GM23338 (cell line): ENCODE data around the gene TMPRSS9. TPM values are rescaled to one million over a fixed set of nuclear protein-coding genes. Genes with fewer than 3 reads are reported as not detected.
A peak's percentile ranks its signal among the peaks of the same experiment; 100 is the strongest.

Source experiments
- ATAC-seq: fragments of 200-7000 bp; cut with Tn5 transposase; 3 replicates; pipeline ENCODE4 v1.9.1; 2020
- DNase-seq: peaks from one replicate; pipeline ENCODE4 v3.0.0-alpha.2; 2015; ENCODE audit warnings: low spot score
- H2AFZ ChIP-seq: fragments of 200-600 bp; sonication (generic); 2 replicates; pipeline ENCODE4 v1.8.0; 2016; ENCODE audit warnings: antibody characterized with exemption, mild to moderate bottlenecking, moderate library complexity
- H3F3A ChIP-seq: fragments of 200-600 bp; sonication (generic); replicated peaks from 2 replicates; pipeline ENCODE4 v1.8.0; 2017; ENCODE audit warnings: antibody characterized with exemption, mixed run types, low read depth
- H3K27ac ChIP-seq: fragments of 200-600 bp; sonication (generic); 2 replicates; pipeline ENCODE4 v1.6.1; 2016; ENCODE audit warnings: low read depth
- H3K27me3 ChIP-seq: fragments of 200-600 bp; sonication (generic); 2 replicates; pipeline ENCODE4 v1.8.0; 2016; ENCODE audit warnings: mild to moderate bottlenecking, mixed run types, moderate library complexity; ENCODE audit not compliant: insufficient read depth
- H3K36me3 ChIP-seq: fragments of 200-600 bp; sonication (generic); 2 replicates; pipeline ENCODE4 v1.8.0; 2016; ENCODE audit warnings: mild to moderate bottlenecking; ENCODE audit not compliant: insufficient read depth
- H3K4me1 ChIP-seq: fragments of 200-600 bp; sonication (generic); 2 replicates; pipeline ENCODE4 v1.8.0; 2016; ENCODE audit warnings: mild to moderate bottlenecking, moderate library complexity; ENCODE audit not compliant: insufficient read depth
- H3K4me2 ChIP-seq: fragments of 200-600 bp; sonication (generic); 2 replicates; pipeline ENCODE4 v1.7.1; 2017; ENCODE audit warnings: mixed run types
- H3K4me3 ChIP-seq: fragments of 200-600 bp; sonication (generic); 2 replicates; pipeline ENCODE4 v1.6.1; 2016; ENCODE audit warnings: mixed run types
- H3K79me2 ChIP-seq: fragments of 200-600 bp; sonication (generic); replicated peaks from 2 replicates; pipeline ENCODE4 v1.8.0; 2017; ENCODE audit warnings: mild to moderate bottlenecking; ENCODE audit not compliant: insufficient read depth
- H3K9me2 ChIP-seq: fragments of 200-600 bp; sonication (generic); 2 replicates; pipeline ENCODE4 v1.8.0; 2017; ENCODE audit not compliant: insufficient read depth
- H4K20me1 ChIP-seq: fragments of 200-600 bp; sonication (generic); replicated peaks from 2 replicates; pipeline ENCODE4 v1.8.0; 2017; ENCODE audit warnings: mild to moderate bottlenecking; ENCODE audit not compliant: insufficient read depth
- H3K27ac Mint-ChIP-seq: 2 replicates; pipeline ENCODE4 v1.8.0; 2020; ENCODE audit warnings: inconsistent platforms, mild to moderate bottlenecking, moderate library complexity, mixed read lengths
- H3K27me3 Mint-ChIP-seq: 3 replicates; pipeline ENCODE4 v1.8.0; 2022; ENCODE audit warnings: low read depth, mild to moderate bottlenecking, moderate library complexity, mixed read lengths, inconsistent platforms; ENCODE audit not compliant: insufficient read depth, poor library complexity
- H3K36me3 Mint-ChIP-seq: 3 replicates; pipeline ENCODE4 v1.8.0; 2021; ENCODE audit warnings: low read depth, mild to moderate bottlenecking, inconsistent platforms, moderate library complexity, mixed read lengths
- H3K4me1 Mint-ChIP-seq: 3 replicates; pipeline ENCODE4 v1.8.0; 2020; ENCODE audit warnings: mild to moderate bottlenecking, inconsistent platforms, mixed read lengths
- H3K4me3 Mint-ChIP-seq: 3 replicates; pipeline ENCODE4 v1.8.0; 2021; ENCODE audit warnings: moderate library complexity, mild to moderate bottlenecking, inconsistent platforms, mixed read lengths
- H3K9me3 Mint-ChIP-seq: 3 replicates; pipeline ENCODE4 v1.8.0; 2020; ENCODE audit warnings: moderate library complexity, mild to moderate bottlenecking, inconsistent platforms, mixed read lengths
- CREB1 ChIP-seq: fragments of 250-450 bp; sonication (Bioruptor Pico); IDR thresholded peaks from 2 replicates; pipeline ENCODE4 v1.5.0; 2020; ENCODE audit warnings: low read depth, mild to moderate bottlenecking, moderate library complexity
- EZH2 ChIP-seq: fragments of 200-600 bp; sonication (generic); IDR thresholded peaks from one replicate; pipeline ENCODE4 v1.8.0; 2017; ENCODE audit warnings: antibody characterized with exemption, mild to moderate bottlenecking, low read depth; ENCODE audit not compliant: unreplicated experiment
- EZH2phosphoT487 ChIP-seq: fragments of 200-600 bp; sonication (generic); IDR thresholded peaks from one replicate; pipeline ENCODE4 v1.8.1; 2018; ENCODE audit warnings: antibody characterized with exemption; ENCODE audit not compliant: unreplicated experiment
- JUNB ChIP-seq: IDR thresholded peaks from one replicate; pipeline ENCODE4 v1.6.1; 2016; ENCODE audit warnings: antibody characterized with exemption; ENCODE audit not compliant: unreplicated experiment
- NANOG ChIP-seq: IDR thresholded peaks from 2 replicates; pipeline ENCODE4 v1.6.1; 2016; ENCODE audit warnings: antibody characterized with exemption, borderline replicate concordance
- POLR2AphosphoS5 ChIP-seq: IDR thresholded peaks from 2 replicates; pipeline ENCODE4 v1.6.1; 2016; ENCODE audit warnings: antibody characterized with exemption, low read depth
- STAT1 ChIP-seq: IDR thresholded peaks from one replicate; pipeline ENCODE4 v1.6.1; 2016; ENCODE audit warnings: antibody characterized with exemption; ENCODE audit not compliant: unreplicated experiment
- ZNF114 ChIP-seq: fragments of 250-450 bp; sonication (Bioruptor Pico); IDR thresholded peaks from 2 replicates; pipeline ENCODE4 v1.5.0; 2020; ENCODE audit warnings: mild to moderate bottlenecking, moderate library complexity
- polyA plus RNA-seq: library from polyadenylated mRNA; unstranded; fragments of >200 nt; fragmentation: Nextera tagmentation; extraction: Ambion mirVana; gene quantifications from 2 replicates; pipeline ENCODE4 v1.2.1, GENCODE V29; 2016
- total RNA-seq: library from RNA; depleted of rRNA; stranded (reverse); fragments of >200 nt; shearing (Covaris generic); gene quantifications from 2 replicates; pipeline ENCODE4 v1.2.3, GENCODE V29; 2014
- TF ChIP-seq, protein P1 (sequence below): IDR thresholded peaks from one replicate; pipeline ENCODE4 v1.6.1; 2018; ENCODE audit warnings: antibody characterized with exemption; ENCODE audit not compliant: unreplicated experiment
- TF ChIP-seq, protein P2 (sequence below), 2 experiments: fragments of 200-600 bp in 1 of 2; sonication (generic) in 1 of 2; conservative IDR thresholded peaks; 2 replicates each; pipeline versions ENCODE4 v1.5.1 to v1.6.1; 2016 to 2017; ENCODE audit warnings: antibody characterized with exemption in 2 of 2, low read depth in 2 of 2, mild to moderate bottlenecking in 2 of 2, moderate library complexity in 1 of 2
- TF ChIP-seq, protein P3 (sequence below): fragments of 250-450 bp; sonication (Bioruptor Pico); IDR thresholded peaks from 2 replicates; pipeline ENCODE4 v1.5.0; 2020; ENCODE audit warnings: mild to moderate bottlenecking, moderate library complexity

TMPRSS9 gene
- total and polyA plus RNA-seq, 2 experiments from 2014 or later = 0.05 to 0.28 TPM

- no peaks in the 10 kb centered on the region for H3K9me2 ChIP-seq
- H4K20me1 ChIP-seq = peaks cover 10% of the 10 kb centered on the region; the same call in 1 of the 2 replicates
- no peak overlapping the region for H2AFZ ChIP-seq
- no peak overlapping the region for H3K4me2 ChIP-seq
- TF ChIP-seq ZNF114 (CRISPR knock-in tag) = no peak
- TF ChIP-seq STAT1 = no peak
- TF ChIP-seq, protein P1, sequence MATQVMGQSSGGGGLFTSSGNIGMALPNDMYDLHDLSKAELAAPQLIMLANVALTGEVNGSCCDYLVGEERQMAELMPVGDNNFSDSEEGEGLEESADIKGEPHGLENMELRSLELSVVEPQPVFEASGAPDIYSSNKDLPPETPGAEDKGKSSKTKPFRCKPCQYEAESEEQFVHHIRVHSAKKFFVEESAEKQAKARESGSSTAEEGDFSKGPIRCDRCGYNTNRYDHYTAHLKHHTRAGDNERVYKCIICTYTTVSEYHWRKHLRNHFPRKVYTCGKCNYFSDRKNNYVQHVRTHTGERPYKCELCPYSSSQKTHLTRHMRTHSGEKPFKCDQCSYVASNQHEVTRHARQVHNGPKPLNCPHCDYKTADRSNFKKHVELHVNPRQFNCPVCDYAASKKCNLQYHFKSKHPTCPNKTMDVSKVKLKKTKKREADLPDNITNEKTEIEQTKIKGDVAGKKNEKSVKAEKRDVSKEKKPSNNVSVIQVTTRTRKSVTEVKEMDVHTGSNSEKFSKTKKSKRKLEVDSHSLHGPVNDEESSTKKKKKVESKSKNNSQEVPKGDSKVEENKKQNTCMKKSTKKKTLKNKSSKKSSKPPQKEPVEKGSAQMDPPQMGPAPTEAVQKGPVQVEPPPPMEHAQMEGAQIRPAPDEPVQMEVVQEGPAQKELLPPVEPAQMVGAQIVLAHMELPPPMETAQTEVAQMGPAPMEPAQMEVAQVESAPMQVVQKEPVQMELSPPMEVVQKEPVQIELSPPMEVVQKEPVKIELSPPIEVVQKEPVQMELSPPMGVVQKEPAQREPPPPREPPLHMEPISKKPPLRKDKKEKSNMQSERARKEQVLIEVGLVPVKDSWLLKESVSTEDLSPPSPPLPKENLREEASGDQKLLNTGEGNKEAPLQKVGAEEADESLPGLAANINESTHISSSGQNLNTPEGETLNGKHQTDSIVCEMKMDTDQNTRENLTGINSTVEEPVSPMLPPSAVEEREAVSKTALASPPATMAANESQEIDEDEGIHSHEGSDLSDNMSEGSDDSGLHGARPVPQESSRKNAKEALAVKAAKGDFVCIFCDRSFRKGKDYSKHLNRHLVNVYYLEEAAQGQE = no peak
- no peak for TF ChIP-seq POLR2AphosphoS5
- no peak for TF ChIP-seq CREB1 (CRISPR knock-in tag)
- TF ChIP-seq JUNB = no peak
- TF ChIP-seq EZH2phosphoT487 = no peak
- no peak for TF ChIP-seq NANOG
- no peak for TF ChIP-seq EZH2
- TF ChIP-seq, protein P2, sequence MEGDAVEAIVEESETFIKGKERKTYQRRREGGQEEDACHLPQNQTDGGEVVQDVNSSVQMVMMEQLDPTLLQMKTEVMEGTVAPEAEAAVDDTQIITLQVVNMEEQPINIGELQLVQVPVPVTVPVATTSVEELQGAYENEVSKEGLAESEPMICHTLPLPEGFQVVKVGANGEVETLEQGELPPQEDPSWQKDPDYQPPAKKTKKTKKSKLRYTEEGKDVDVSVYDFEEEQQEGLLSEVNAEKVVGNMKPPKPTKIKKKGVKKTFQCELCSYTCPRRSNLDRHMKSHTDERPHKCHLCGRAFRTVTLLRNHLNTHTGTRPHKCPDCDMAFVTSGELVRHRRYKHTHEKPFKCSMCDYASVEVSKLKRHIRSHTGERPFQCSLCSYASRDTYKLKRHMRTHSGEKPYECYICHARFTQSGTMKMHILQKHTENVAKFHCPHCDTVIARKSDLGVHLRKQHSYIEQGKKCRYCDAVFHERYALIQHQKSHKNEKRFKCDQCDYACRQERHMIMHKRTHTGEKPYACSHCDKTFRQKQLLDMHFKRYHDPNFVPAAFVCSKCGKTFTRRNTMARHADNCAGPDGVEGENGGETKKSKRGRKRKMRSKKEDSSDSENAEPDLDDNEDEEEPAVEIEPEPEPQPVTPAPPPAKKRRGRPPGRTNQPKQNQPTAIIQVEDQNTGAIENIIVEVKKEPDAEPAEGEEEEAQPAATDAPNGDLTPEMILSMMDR (conservative IDR thresholded peaks at IDR 0.05; ENCODE audit: low read depth in 2 of 2) = no peak
- TF ChIP-seq, protein P3, sequence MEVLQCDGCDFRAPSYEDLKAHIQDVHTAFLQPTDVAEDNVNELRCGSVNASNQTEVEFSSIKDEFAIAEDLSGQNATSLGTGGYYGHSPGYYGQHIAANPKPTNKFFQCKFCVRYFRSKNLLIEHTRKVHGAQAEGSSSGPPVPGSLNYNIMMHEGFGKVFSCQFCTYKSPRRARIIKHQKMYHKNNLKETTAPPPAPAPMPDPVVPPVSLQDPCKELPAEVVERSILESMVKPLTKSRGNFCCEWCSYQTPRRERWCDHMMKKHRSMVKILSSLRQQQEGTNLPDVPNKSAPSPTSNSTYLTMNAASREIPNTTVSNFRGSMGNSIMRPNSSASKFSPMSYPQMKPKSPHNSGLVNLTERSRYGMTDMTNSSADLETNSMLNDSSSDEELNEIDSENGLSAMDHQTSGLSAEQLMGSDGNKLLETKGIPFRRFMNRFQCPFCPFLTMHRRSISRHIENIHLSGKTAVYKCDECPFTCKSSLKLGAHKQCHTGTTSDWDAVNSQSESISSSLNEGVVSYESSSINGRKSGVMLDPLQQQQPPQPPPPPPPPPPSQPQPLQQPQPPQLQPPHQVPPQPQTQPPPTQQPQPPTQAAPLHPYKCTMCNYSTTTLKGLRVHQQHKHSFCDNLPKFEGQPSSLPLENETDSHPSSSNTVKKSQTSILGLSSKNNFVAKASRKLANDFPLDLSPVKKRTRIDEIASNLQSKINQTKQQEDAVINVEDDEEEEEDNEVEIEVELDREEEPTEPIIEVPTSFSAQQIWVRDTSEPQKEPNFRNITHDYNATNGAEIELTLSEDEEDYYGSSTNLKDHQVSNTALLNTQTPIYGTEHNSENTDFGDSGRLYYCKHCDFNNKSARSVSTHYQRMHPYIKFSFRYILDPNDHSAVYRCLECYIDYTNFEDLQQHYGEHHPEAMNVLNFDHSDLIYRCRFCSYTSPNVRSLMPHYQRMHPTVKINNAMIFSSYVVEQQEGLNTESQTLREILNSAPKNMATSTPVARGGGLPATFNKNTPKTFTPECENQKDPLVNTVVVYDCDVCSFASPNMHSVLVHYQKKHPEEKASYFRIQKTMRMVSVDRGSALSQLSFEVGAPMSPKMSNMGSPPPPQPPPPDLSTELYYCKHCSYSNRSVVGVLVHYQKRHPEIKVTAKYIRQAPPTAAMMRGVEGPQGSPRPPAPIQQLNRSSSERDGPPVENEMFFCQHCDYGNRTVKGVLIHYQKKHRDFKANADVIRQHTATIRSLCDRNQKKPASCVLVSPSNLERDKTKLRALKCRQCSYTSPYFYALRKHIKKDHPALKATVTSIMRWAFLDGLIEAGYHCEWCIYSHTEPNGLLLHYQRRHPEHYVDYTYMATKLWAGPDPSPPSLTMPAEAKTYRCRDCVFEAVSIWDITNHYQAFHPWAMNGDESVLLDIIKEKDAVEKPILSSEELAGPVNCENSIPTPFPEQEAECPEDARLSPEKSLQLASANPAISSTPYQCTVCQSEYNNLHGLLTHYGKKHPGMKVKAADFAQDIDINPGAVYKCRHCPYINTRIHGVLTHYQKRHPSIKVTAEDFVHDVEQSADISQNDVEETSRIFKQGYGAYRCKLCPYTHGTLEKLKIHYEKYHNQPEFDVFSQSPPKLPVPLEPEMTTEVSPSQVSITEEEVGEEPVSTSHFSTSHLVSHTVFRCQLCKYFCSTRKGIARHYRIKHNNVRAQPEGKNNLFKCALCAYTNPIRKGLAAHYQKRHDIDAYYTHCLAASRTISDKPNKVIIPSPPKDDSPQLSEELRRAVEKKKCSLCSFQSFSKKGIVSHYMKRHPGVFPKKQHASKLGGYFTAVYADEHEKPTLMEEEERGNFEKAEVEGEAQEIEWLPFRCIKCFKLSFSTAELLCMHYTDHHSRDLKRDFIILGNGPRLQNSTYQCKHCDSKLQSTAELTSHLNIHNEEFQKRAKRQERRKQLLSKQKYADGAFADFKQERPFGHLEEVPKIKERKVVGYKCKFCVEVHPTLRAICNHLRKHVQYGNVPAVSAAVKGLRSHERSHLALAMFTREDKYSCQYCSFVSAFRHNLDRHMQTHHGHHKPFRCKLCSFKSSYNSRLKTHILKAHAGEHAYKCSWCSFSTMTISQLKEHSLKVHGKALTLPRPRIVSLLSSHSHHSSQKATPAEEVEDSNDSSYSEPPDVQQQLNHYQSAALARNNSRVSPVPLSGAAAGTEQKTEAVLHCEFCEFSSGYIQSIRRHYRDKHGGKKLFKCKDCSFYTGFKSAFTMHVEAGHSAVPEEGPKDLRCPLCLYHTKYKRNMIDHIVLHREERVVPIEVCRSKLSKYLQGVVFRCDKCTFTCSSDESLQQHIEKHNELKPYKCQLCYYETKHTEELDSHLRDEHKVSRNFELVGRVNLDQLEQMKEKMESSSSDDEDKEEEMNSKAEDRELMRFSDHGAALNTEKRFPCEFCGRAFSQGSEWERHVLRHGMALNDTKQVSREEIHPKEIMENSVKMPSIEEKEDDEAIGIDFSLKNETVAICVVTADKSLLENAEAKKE (CRISPR knock-in tag) = no peak
- H3F3A ChIP-seq = 0 out of 2 replicates have a peak, but pooled peaks cover 3% of the 10 kb centered on the region
- DNase-seq = no peak
- Mint-ChIP-seq H3K36me3 (peaks cover 32% of the 10 kb centered on the region), H3K4me3 (no peak overlapping the region), H3K27me3 (peaks cover 31% of the 10 kb centered on the region), H3K27ac (peak overlapping the region; percentile 62; the same call in 1 of the 2 replicates), H3K4me1 (peaks cover 25% of the 10 kb centered on the region), H3K9me3 (peaks cover 3% of the 10 kb centered on the region; the same call in 1 of the 3 replicates)
- H3K27ac ChIP-seq = no peak overlapping the region
- no peak overlapping the region for H3K4me3 ChIP-seq
- H3K27me3 ChIP-seq = no peaks in the 10 kb centered on the region
- peaks cover 11% of the 10 kb centered on the region for H3K4me1 ChIP-seq
- peaks cover 46% of the 10 kb centered on the region for H3K79me2 ChIP-seq
- no peaks in the 10 kb centered on the region for H3K36me3 ChIP-seq
- ATAC-seq = no peak
Observed at GRCh38 chr19:2325281-2326046, 34.6 kb upstream of the TMPRSS9 start.
